Neural cell (in vitro differentiated cells): ENCODE results near the gene SETBP1. TPM values are rescaled to one million over a fixed set of nuclear protein-coding genes. Genes with fewer than 3 reads are reported as not detected.

Source experiments
- H2AFZ ChIP-seq: fragments of 200-600, 300-800 bp; sonication (generic), shearing (Covaris generic); 2 replicates; pipeline ENCODE4 v1.6.0; 2014; ENCODE audit warnings: low read depth, mild to moderate bottlenecking, antibody characterized with exemption, low read length, moderate library complexity
- H3F3A ChIP-seq: fragments of 200-600 bp; shearing (Covaris generic); 2 replicates; pipeline ENCODE4 v1.6.1; 2016; ENCODE audit warnings: mild to moderate bottlenecking, moderate library complexity, mixed read lengths, antibody characterized with exemption, low read length; ENCODE audit not compliant: insufficient read depth, poor library complexity, severe bottlenecking
- H3K27ac ChIP-seq: fragments of 200-600, 300-800 bp; sonication (generic), shearing (Covaris generic); 2 replicates; pipeline ENCODE4 v1.5.1; 2014; ENCODE audit warnings: mild to moderate bottlenecking, low read length, moderate library complexity
- H3K27me3 ChIP-seq: fragments of 300-800, 200-600 bp; sonication (generic), shearing (Covaris generic); 2 replicates; pipeline ENCODE4 v1.6.0; 2014; ENCODE audit warnings: mild to moderate bottlenecking, low read depth, low read length, moderate library complexity; ENCODE audit not compliant: insufficient read depth
- H3K36me3 ChIP-seq: fragments of 300-800, 200-600 bp; sonication (generic), shearing (Covaris generic); 2 replicates; pipeline ENCODE4 v1.5.1; 2014; ENCODE audit warnings: mild to moderate bottlenecking, antibody characterized with exemption, low read length, moderate library complexity; ENCODE audit not compliant: insufficient read depth
- H3K4me2 ChIP-seq: fragments of 300-800, 200-600 bp; sonication (generic), shearing (Covaris generic); 2 replicates; pipeline ENCODE4 v1.6.0; 2014; ENCODE audit warnings: mild to moderate bottlenecking, low read length
- H3K4me3 ChIP-seq: fragments of 300-800, 200-600 bp; sonication (generic), shearing (Covaris generic); 2 replicates; pipeline ENCODE4 v1.5.1; 2014; ENCODE audit warnings: mild to moderate bottlenecking, low read length, moderate library complexity
- H3K79me2 ChIP-seq: fragments of 200-600 bp; shearing (Covaris generic); replicated peaks from 2 replicates; pipeline ENCODE4 v1.6.0; 2014; ENCODE audit warnings: mild to moderate bottlenecking, low read length, moderate library complexity; ENCODE audit not compliant: insufficient read depth
- H3K9ac ChIP-seq: fragments of 300-800, 200-600 bp; sonication (generic), shearing (Covaris generic); 2 replicates; pipeline ENCODE4 v1.6.1; 2016; ENCODE audit warnings: mild to moderate bottlenecking, low read length, mixed read lengths
- H3K9me2 ChIP-seq: fragments of 200-600 bp; shearing (Covaris generic); 2 replicates; pipeline ENCODE4 v1.6.1; 2016; ENCODE audit warnings: mild to moderate bottlenecking, low read length, mixed read lengths; ENCODE audit not compliant: insufficient read depth
- H3K9me3 ChIP-seq: fragments of 200-600, 300-800 bp; sonication (generic), shearing (Covaris generic); 2 replicates; pipeline ENCODE4 v1.6.1; 2016; ENCODE audit warnings: mild to moderate bottlenecking, mixed run types, low read length, moderate library complexity, mixed read lengths
- H4K20me1 ChIP-seq: fragments of 200-600 bp; shearing (Covaris generic); 2 replicates; pipeline ENCODE4 v1.6.1; 2016; ENCODE audit warnings: mild to moderate bottlenecking, mixed run types; ENCODE audit not compliant: insufficient read depth
- CTCF ChIP-seq: fragments of 450-650 bp; IDR thresholded peaks from 2 replicates; pipeline ENCODE4 v1.5.1; 2014; ENCODE audit warnings: antibody characterized with exemption, mild to moderate bottlenecking, moderate library complexity; ENCODE audit not compliant: poor library complexity, severe bottlenecking
- EP300 ChIP-seq: fragments of 450-650 bp; conservative IDR thresholded peaks from 2 replicates; pipeline ENCODE4 v1.6.1; 2014; ENCODE audit warnings: antibody characterized with exemption, mild to moderate bottlenecking, moderate library complexity; ENCODE audit not compliant: poor library complexity, severe bottlenecking
- EZH2 ChIP-seq: fragments of 200-600, 300-800 bp; shearing (Covaris generic), sonication (generic); IDR thresholded peaks from 2 replicates; pipeline ENCODE4 v1.6.1; 2014; ENCODE audit warnings: antibody characterized with exemption, low read length, borderline replicate concordance, mild to moderate bottlenecking; ENCODE audit not compliant: insufficient read depth, poor library complexity, severe bottlenecking
- MXI1 ChIP-seq: fragments of 450-650 bp; conservative IDR thresholded peaks from 2 replicates; pipeline ENCODE4 v1.6.1; 2014; ENCODE audit warnings: antibody characterized with exemption, mild to moderate bottlenecking; ENCODE audit not compliant: poor library complexity, severe bottlenecking
- POLR2AphosphoS5 ChIP-seq: IDR thresholded peaks from 2 replicates; pipeline ENCODE4 v1.6.1; 2012
- RAD21 ChIP-seq: fragments of 450-650 bp; conservative IDR thresholded peaks from 2 replicates; pipeline ENCODE4 v1.6.1; 2014; ENCODE audit warnings: antibody characterized with exemption, mild to moderate bottlenecking, moderate library complexity
- REST ChIP-seq: IDR thresholded peaks from 2 replicates; pipeline ENCODE4 v1.6.1; 2012; ENCODE audit warnings: borderline replicate concordance
- SMC3 ChIP-seq: fragments of 450-650 bp; conservative IDR thresholded peaks from 2 replicates; pipeline ENCODE4 v1.6.1; 2014; ENCODE audit warnings: antibody characterized with exemption, mild to moderate bottlenecking, moderate library complexity; ENCODE audit not compliant: poor library complexity
- TAF1 ChIP-seq: IDR thresholded peaks from 2 replicates; pipeline ENCODE4 v1.6.1; 2012; ENCODE audit warnings: low read depth
- polyA plus RNA-seq: library from polyadenylated mRNA; depleted of rRNA; stranded (reverse); fragments of >200 nt; gene quantifications from 2 replicates; pipeline ENCODE4 v1.2.3, GENCODE V29; 2014

Gene SETBP1
- polyA plus RNA-seq, 1 donor from 2014 or later, result 13.7 TPM

- Histone ChIP-seq H3K4me2 (no peak overlapping the region), H3K79me2 (peaks cover 99% of the 10 kb centered on the region), H3K4me3 (no peak overlapping the region), H3K9me2 (no peaks in the 10 kb centered on the region), H3F3A (no peaks in the 10 kb centered on the region), H3K9ac (no peak overlapping the region), H3K27me3 (no peaks in the 10 kb centered on the region), H3K9me3 (no peaks in the 10 kb centered on the region), H2AFZ (no peak overlapping the region), H3K36me3 (no peaks in the 10 kb centered on the region), H3K27ac (no peak overlapping the region), H4K20me1 (peaks cover 4% of the 10 kb centered on the region)
- no peak for TF ChIP-seq POLR2AphosphoS5
- no peak for TF ChIP-seq MXI1
- no peak for TF ChIP-seq EZH2
- TF ChIP-seq RAD21, result no peak
- TF ChIP-seq EP300, result no peak
- TF ChIP-seq CTCF, result no peak
- no peak for TF ChIP-seq REST
- no peak for TF ChIP-seq TAF1
- no peak for TF ChIP-seq SMC3
These were observed 12.5 kb downstream of the SETBP1 start for GRCh38 chr18:44693030-44693784.

- Histone ChIP-seq H3K9ac (no peak overlapping the region), H4K20me1 (no peaks in the 10 kb centered on the region), H3K27ac (no peak overlapping the region), H3K9me2 (no peaks in the 10 kb centered on the region), H3K4me2 (no peak overlapping the region), H3F3A (no peaks in the 10 kb centered on the region), H3K27me3 (no peaks in the 10 kb centered on the region), H3K79me2 (peaks cover 98% of the 10 kb centered on the region), H3K9me3 (no peaks in the 10 kb centered on the region), H3K36me3 (no peaks in the 10 kb centered on the region), H3K4me3 (no peak overlapping the region), H2AFZ (no peak overlapping the region)
- TF ChIP-seq EP300 (no peak), EZH2 (no peak), POLR2AphosphoS5 (no peak), SMC3 (no peak), CTCF (no peak), RAD21 (no peak), TAF1 (no peak), REST (no peak), MXI1 (no peak)
These were observed 14.8 kb downstream of the SETBP1 start for GRCh38 chr18:44695503-44695902.
